K562 (cell line): ENCODE measurements around the gene CRYBG3. TPM values are rescaled to one million over a fixed set of nuclear protein-coding genes. Genes with fewer than 3 reads are reported as not detected.

Experiments used
- E2F5 ChIP-seq: sonication (generic); formaldehyde crosslinking; IDR thresholded peaks from 2 replicates; pipeline ENCODE4 v1.8.0; 2022; ENCODE audit warnings: mild to moderate bottlenecking, missing genetic modification reagents
- ETS1 ChIP-seq: conservative IDR thresholded peaks from 2 replicates; pipeline ENCODE4 v1.6.1; 2011; ENCODE audit warnings: low read depth, mild to moderate bottlenecking, low read length; ENCODE audit not compliant: control insufficient read depth
- ETV5 ChIP-seq: sonication (generic); formaldehyde crosslinking; IDR thresholded peaks from 2 replicates; pipeline ENCODE4 v1.4.0; 2020; ENCODE audit warnings: low read depth, mild to moderate bottlenecking, missing genetic modification reagents
- FOXO4 ChIP-seq: fragments of 450-650 bp; formaldehyde crosslinking; IDR thresholded peaks from 2 replicates; pipeline ENCODE4 v1.4.0; 2020; ENCODE audit warnings: mild to moderate bottlenecking, moderate library complexity
- HDAC1 ChIP-seq, 2 experiments: fragments of 450-650 bp; IDR thresholded peaks; 2 replicates each; pipeline ENCODE4 v1.6.1; 2016 to 2017; ENCODE audit warnings: inconsistent platforms in 1 of 2, mild to moderate bottlenecking in 1 of 2, moderate library complexity in 1 of 2
- KAT7 ChIP-seq: sonication (generic); formaldehyde crosslinking; IDR thresholded peaks from 2 replicates; pipeline ENCODE4 v1.8.0; 2022; ENCODE audit warnings: missing genetic modification reagents, mild to moderate bottlenecking, borderline replicate concordance
- LCOR ChIP-seq: sonication (generic); formaldehyde crosslinking; IDR thresholded peaks from 2 replicates; pipeline ENCODE4 v1.8.0; 2022; ENCODE audit warnings: mild to moderate bottlenecking, missing genetic modification reagents
- MBD2 ChIP-seq: sonication (generic); IDR thresholded peaks from 2 replicates; pipeline ENCODE4 v1.6.1; 2016; ENCODE audit warnings: low read depth, borderline replicate concordance
- MCM5 ChIP-seq: fragments of 450-650 bp; IDR thresholded peaks from 2 replicates; pipeline ENCODE4 v1.6.1; 2016; ENCODE audit warnings: low read depth
- MCM7 ChIP-seq, 2 experiments: fragments of 450-650 bp; IDR thresholded peaks; 2 replicates each; pipeline ENCODE4 v1.6.1; 2016 to 2018
- NBN ChIP-seq: fragments of 450-650 bp; IDR thresholded peaks from 2 replicates; pipeline ENCODE4 v1.6.1; 2016; ENCODE audit warnings: low read depth, mild to moderate bottlenecking
- PCBP1 ChIP-seq: fragments of 200-400 bp; formaldehyde crosslinking; IDR thresholded peaks from 2 replicates; pipeline ENCODE4 v1.6.1; 2018; ENCODE audit warnings: mild to moderate bottlenecking, low read depth, low read length; ENCODE audit not compliant: poor library complexity, severe bottlenecking
- RAD51 ChIP-seq: fragments of 450-650 bp; IDR thresholded peaks from 2 replicates; pipeline ENCODE4 v1.7.1; 2016; ENCODE audit warnings: low read depth, mild to moderate bottlenecking, borderline replicate concordance
- RFX7 ChIP-seq: fragments of 250-450 bp; sonication (Bioruptor Pico); IDR thresholded peaks from 2 replicates; pipeline ENCODE4 v1.5.1; 2021; ENCODE audit warnings: mild to moderate bottlenecking
- SMARCE1 ChIP-seq: fragments of 450-650 bp; IDR thresholded peaks from 2 replicates; pipeline ENCODE4 v1.7.1; 2016; ENCODE audit warnings: mild to moderate bottlenecking
- TCF3 ChIP-seq: sonication (generic); formaldehyde crosslinking; IDR thresholded peaks from 2 replicates; pipeline ENCODE4 v1.4.0; 2020; ENCODE audit warnings: mild to moderate bottlenecking, missing genetic modification reagents
- YY1 ChIP-seq, 3 experiments: IDR thresholded peaks; 2 replicates each; pipeline ENCODE4 v1.6.1; 2011; ENCODE audit warnings: low read length in 2 of 3, mild to moderate bottlenecking in 2 of 3, moderate library complexity in 2 of 3, borderline replicate concordance in 1 of 3, control low read depth in 1 of 3, low read depth in 1 of 3; ENCODE audit not compliant: insufficient read depth in 3 of 3, insufficient replicate concordance in 2 of 3, control insufficient read depth in 1 of 3, insufficient read length in 1 of 3; ENCODE audit errors: extremely low read depth in 1 of 3
- ZNF263 ChIP-seq: sonication (generic); formaldehyde crosslinking; IDR thresholded peaks from 2 replicates; pipeline ENCODE4 v1.8.0; 2022; ENCODE audit warnings: mild to moderate bottlenecking, missing genetic modification reagents, borderline replicate concordance
- ZNF274 ChIP-seq: IDR thresholded peaks from 2 replicates; pipeline ENCODE4 v1.6.1; 2011; ENCODE audit warnings: low read depth, mild to moderate bottlenecking, low read length, moderate library complexity, borderline replicate concordance
- ZNF280A ChIP-seq: fragments of 450-650 bp; IDR thresholded peaks from 2 replicates; pipeline ENCODE4 v1.6.1; 2018; ENCODE audit warnings: mild to moderate bottlenecking, low read depth; ENCODE audit not compliant: partially characterized antibody
- ZNF311 ChIP-seq: fragments of 250-450 bp; sonication (Bioruptor Pico); IDR thresholded peaks from 2 replicates; pipeline ENCODE4 v1.4.0; 2020; ENCODE audit warnings: mild to moderate bottlenecking, moderate library complexity
- ZNF586 ChIP-seq: fragments of 450-650 bp; formaldehyde crosslinking; conservative IDR thresholded peaks from 2 replicates; pipeline ENCODE4 v1.4.0; 2020; ENCODE audit warnings: mild to moderate bottlenecking, moderate library complexity
- ZSCAN29 ChIP-seq: fragments of 450-650 bp; IDR thresholded peaks from 2 replicates; pipeline ENCODE4 v1.6.1; 2017
- polyA plus RNA-seq, 8 experiments: library from polyadenylated mRNA; depleted of rRNA in 4 of 8; stranded (reverse) in 5 of 8; unstranded in 3 of 8; fragments of >200 nt; fragmentation: Nextera tagmentation in 2 of 8; fragmentation: Illumina TruSeq in 1 of 8; extraction: Ambion mirVana in 2 of 8; extraction: Trizol in 1 of 8; gene quantifications; 2 replicates each; pipeline versions ENCODE4 v1.2.1 to v1.2.3, GENCODE V29; 2011 to 2014; ENCODE audit warnings: inconsistent platforms in 1 of 8, missing spikeins in 1 of 8
- total RNA-seq, 7 experiments: library from RNA; depleted of rRNA in 6 of 7; stranded (reverse); fragments of >200 nt in 6 of 7; fragmentation: Illumina TruSeq in 2 of 7; extraction: Trizol in 2 of 7; gene quantifications; 2 replicates each; pipeline versions ENCODE4 v1.2.1 to v1.2.3, GENCODE V29; 2011 to 2021; ENCODE audit warnings: low replicate concordance in 1 of 7
- TF ChIP-seq, protein P1 (sequence below): fragments of 450-650 bp; IDR thresholded peaks from 2 replicates; pipeline ENCODE4 v1.6.1; 2017; ENCODE audit warnings: mild to moderate bottlenecking, moderate library complexity

Gene CRYBG3
- total and polyA plus RNA-seq, 9 of the 15 experiments (the other 6 are each of a cell fraction or from before 2014, with no cell fraction given), result 0.08 to 0.72 (median 0.18) TPM

DNA sequence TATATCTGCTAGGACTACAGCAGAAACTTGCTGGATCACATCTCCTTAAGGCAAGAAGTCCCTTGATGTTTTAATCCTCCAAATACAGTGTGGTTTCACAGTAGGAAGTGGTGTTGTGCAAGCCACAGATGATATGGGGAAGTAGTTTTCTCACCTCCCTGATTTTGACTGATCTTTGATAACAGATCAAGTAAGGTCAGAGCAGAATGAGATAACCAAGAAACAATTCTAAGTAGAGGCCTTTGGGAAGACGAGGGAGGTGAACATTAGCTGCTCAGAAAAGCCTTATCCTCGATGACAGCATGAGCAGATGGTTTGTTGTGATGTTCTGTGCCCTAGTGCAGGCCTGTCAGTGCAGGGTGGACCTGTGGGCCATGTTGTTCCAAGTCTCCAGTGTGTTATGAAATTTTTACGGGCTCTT is 89.1 kb downstream of the CRYBG3 start (continued):
- TF ChIP-seq ZNF274 (no peak), ETS1 (no peak), LCOR (CRISPR knock-in tag) (no peak), MCM5 (no peak), MBD2 (0 out of 2 replicates have a peak, but pooled peaks have one; percentile 25), MCM7 (IDR thresholded peaks at IDR 0.05) (no peak), E2F5 (no peak), NBN (no peak), FOXO4 (CRISPR knock-in tag) (no peak), RFX7 (CRISPR knock-in tag) (no peak), ZNF280A (no peak), PCBP1 (no peak), HDAC1 (IDR thresholded peaks at IDR 0.05) (peak in 1 of 2 experiments; percentile 97; a peak in 2 of 4 replicates), ZNF263 (no peak), SMARCE1 (peak; percentile 64; the same call in 1 of the 2 replicates), ZNF586 (no peak), TCF3 (peak; percentile 88), ZNF311 (CRISPR knock-in tag) (no peak), ZSCAN29 (no peak), KAT7 (CRISPR knock-in tag) (no peak), RAD51 (no peak), YY1 (IDR thresholded peaks at IDR 0.05; ENCODE audit: borderline replicate concordance in 1 of 3, control insufficient read depth in 1 of 3, extremely low read depth in 1 of 3, insufficient read depth in 3 of 3, insufficient read length in 1 of 3, insufficient replicate concordance in 2 of 3, low read depth in 1 of 3, low read length in 2 of 3) (no peak), ETV5 (CRISPR knock-in tag) (0 out of 2 replicates have a peak, but pooled peaks have one; percentile 32)
- TF ChIP-seq, protein P1, sequence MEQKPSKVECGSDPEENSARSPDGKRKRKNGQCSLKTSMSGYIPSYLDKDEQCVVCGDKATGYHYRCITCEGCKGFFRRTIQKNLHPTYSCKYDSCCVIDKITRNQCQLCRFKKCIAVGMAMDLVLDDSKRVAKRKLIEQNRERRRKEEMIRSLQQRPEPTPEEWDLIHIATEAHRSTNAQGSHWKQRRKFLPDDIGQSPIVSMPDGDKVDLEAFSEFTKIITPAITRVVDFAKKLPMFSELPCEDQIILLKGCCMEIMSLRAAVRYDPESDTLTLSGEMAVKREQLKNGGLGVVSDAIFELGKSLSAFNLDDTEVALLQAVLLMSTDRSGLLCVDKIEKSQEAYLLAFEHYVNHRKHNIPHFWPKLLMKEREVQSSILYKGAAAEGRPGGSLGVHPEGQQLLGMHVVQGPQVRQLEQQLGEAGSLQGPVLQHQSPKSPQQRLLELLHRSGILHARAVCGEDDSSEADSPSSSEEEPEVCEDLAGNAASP, result no peak
